Lung (tissue), 12 donors: Measurements from ENCODE around the gene PGM2. TPM values are rescaled to one million over a fixed set of nuclear protein-coding genes. Genes with fewer than 3 reads are reported as not detected.
A peak's percentile ranks its signal among the peaks of the same experiment; 100 is the strongest.

ENCODE experiments used
- ATAC-seq: fragments of 200-7000 bp; cut with Tn5 transposase; one replicate; pipeline ENCODE4 v1.9.1; 2020; ENCODE audit warnings: moderate number of reproducible peaks; ENCODE audit not compliant: insufficient read depth, low FRiP score
- DNase-seq, 3 donors: peaks; one replicate each; pipeline ENCODE4 v3.0.0-alpha.2; 2013 to 2017
- H3K27ac ChIP-seq, 2 donors: one replicate each; pipeline ENCODE4 v1.5.1; 2013; ENCODE audit warnings: mild to moderate bottlenecking in 2 of 2, moderate library complexity in 2 of 2, control low read depth in 1 of 2, inconsistent platforms in 1 of 2, low read depth in 1 of 2, low read length in 1 of 2
- H3K27me3 ChIP-seq, 3 donors: one replicate each; pipeline ENCODE4 v1.5.1; 2013; ENCODE audit warnings: low read length in 2 of 3; ENCODE audit not compliant: control insufficient read depth in 3 of 3, insufficient read depth in 3 of 3
- H3K36me3 ChIP-seq, 4 donors: one replicate each; pipeline ENCODE4 v1.5.1; 2013; ENCODE audit warnings: low read length in 4 of 4, mild to moderate bottlenecking in 1 of 4, moderate library complexity in 1 of 4; ENCODE audit not compliant: control insufficient read depth in 4 of 4, insufficient read depth in 4 of 4
- H3K4me1 ChIP-seq, 5 donors: one replicate each; pipeline ENCODE4 v1.5.1; 2013; ENCODE audit warnings: low read length in 5 of 5, mild to moderate bottlenecking in 2 of 5, moderate library complexity in 1 of 5; ENCODE audit not compliant: control insufficient read depth in 5 of 5, insufficient read depth in 5 of 5
- H3K4me3 ChIP-seq: one replicate; pipeline ENCODE4 v1.5.1; 2013; ENCODE audit warnings: mild to moderate bottlenecking, control low read depth, moderate library complexity
- H3K9ac ChIP-seq, 2 donors: one replicate each; pipeline ENCODE4 v1.5.1; 2013; ENCODE audit warnings: low read length in 2 of 2, control low read depth in 1 of 2; ENCODE audit not compliant: insufficient read depth in 1 of 2
- H3K9me3 ChIP-seq, 4 donors: one replicate each; pipeline ENCODE4 v1.5.1; 2013; ENCODE audit warnings: low read length in 3 of 4, mild to moderate bottlenecking in 1 of 4, moderate library complexity in 1 of 4; ENCODE audit not compliant: control insufficient read depth in 4 of 4, insufficient read depth in 3 of 4
- CTCF ChIP-seq: IDR thresholded peaks from 2 replicates; pipeline ENCODE4 v1.5.1; 2012; ENCODE audit warnings: mild to moderate bottlenecking; ENCODE audit errors: control extremely low read depth, extremely low read depth
- WGBS, 2 donors: extraction: QIAGEN DNeasy Blood & Tissue Kit; methylation state at CpG; one replicate each; pipeline ENCODE4 v1.1.7; 2013; 5-methylcytosine and 5-hydroxymethylcytosine counted together
- polyA plus RNA-seq, 2 donors: library from polyadenylated mRNA; stranded (reverse); fragments of 200-250 nt; gene quantifications; one replicate each; pipeline ENCODE4 v1.2.1, GENCODE V29; 2013
- total RNA-seq, 2 donors: library from RNA; depleted of rRNA in 1 of 2; stranded (reverse); fragments of >200 nt in 1 of 2; gene quantifications; one replicate each; pipeline ENCODE4 v1.2.1, GENCODE V29; 2014 to 2021
- donor health status: control.
- donor health status: control.
- donor health status: Bipolar disorder and iron deficiency.
- donor health status: healthy.
- donor health status: DM: yes; HTN: yes; CAD: no.

Gene PGM2
- total and polyA plus RNA-seq, 4 donors: 4.8 to 28.9 (median 18.4) TPM

- Histone ChIP-seq H3K9ac (no peak overlapping the region), H3K4me3 (no peak overlapping the region), H3K4me1 (no peaks in the 10 kb centered on the region), H3K9me3 (no peaks in the 10 kb centered on the region), H3K27ac (no peak overlapping the region), H3K27me3 (no peaks in the 10 kb centered on the region), H3K36me3 (no peaks in the 10 kb centered on the region)
- ATAC-seq: no peak
- peak; percentile 70 for TF ChIP-seq CTCF
- peak; percentile 58 to 81 (median 66) for DNase-seq
- WGBS, 2 donors: 36 to 61% methylated on average over 4 of the region's 4 CpGs
Measured at GRCh38 chr4:37802068-37802666, 24.3 kb upstream of the PGM2 start.

DNA sequence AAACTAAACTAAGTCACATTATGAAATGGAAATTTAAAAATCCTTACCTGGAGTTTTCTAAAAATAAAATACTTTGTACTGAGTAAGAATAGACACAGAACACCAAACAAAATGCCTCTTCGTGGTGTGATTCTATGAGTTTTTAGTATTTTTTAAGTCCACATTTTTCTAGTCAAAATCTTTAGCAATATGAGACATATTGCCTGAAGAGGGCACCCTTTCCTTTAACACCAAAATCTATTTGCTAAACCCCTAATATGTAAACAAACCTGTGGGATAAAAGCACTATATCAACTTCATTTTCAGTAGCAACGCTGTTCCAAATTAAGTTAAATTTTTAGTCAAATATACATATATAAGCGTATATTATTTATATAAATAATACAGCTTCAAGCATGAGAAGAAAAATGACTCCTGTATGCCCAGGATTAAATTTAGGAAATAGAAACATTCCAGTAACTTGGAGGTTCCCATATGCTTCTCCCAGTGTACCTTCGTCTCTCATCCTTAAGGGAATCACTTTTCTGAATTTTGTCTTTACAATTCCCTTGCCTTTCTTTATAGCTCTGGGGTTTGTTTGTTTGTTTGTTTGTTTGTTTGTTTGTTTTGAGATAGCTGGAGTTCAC is 23.0 kb upstream of the PGM2 start:
- no peaks in the 10 kb centered on the region for H3K27me3 ChIP-seq
- H3K9me3 ChIP-seq: no peaks in the 10 kb centered on the region
- H3K27ac ChIP-seq: no peak overlapping the region
- ATAC-seq (no peak), DNase-seq (peak in 2 of 3 donors; percentile 65 to 76)
- no peaks in the 10 kb centered on the region for H3K36me3 ChIP-seq
- WGBS, 2 donors: 21 to 34% methylated on average over 4 of the region's 4 CpGs
- no peak overlapping the region for H3K4me3 ChIP-seq
- no peak overlapping the region for H3K9ac ChIP-seq
- H3K4me1 ChIP-seq: no peaks in the 10 kb centered on the region
- peak; percentile 41 for TF ChIP-seq CTCF

- ATAC-seq (no peak), DNase-seq (no peak)
- no peak overlapping the region for H3K27ac ChIP-seq
- 90% methylated on average over 5 of the region's 5 CpGs for WGBS, 2 donors
- TF ChIP-seq CTCF: no peak
- no peaks in the 10 kb centered on the region for H3K27me3 ChIP-seq
- H3K9ac ChIP-seq: no peak overlapping the region
- H3K9me3 ChIP-seq: no peaks in the 10 kb centered on the region
- no peak overlapping the region for H3K4me3 ChIP-seq
- H3K36me3 ChIP-seq: no peaks in the 10 kb centered on the region
- H3K4me1 ChIP-seq: no peaks in the 10 kb centered on the region
Measured at GRCh38 chr4:37805091-37805490, 21.4 kb upstream of the PGM2 start.
